HG02588 (cell line): ENCODE data around the gene ATRAID.
"Not testable (repeated sequence)": the region's sequence is repeated elsewhere in the genome, so short reads cannot be mapped to it uniquely, and the experiment has no call there.

Source experiments
- ATAC-seq: cut with Tn5 transposase; IDR thresholded peaks from one replicate; pipeline ENCODE4 v1.9.1; 2021; ENCODE audit warnings: mild to moderate bottlenecking, moderate library complexity; ENCODE audit not compliant: unreplicated experiment

Gene ATRAID, protein sequence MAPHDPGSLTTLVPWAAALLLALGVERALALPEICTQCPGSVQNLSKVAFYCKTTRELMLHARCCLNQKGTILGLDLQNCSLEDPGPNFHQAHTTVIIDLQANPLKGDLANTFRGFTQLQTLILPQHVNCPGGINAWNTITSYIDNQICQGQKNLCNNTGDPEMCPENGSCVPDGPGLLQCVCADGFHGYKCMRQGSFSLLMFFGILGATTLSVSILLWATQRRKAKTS

DNA sequence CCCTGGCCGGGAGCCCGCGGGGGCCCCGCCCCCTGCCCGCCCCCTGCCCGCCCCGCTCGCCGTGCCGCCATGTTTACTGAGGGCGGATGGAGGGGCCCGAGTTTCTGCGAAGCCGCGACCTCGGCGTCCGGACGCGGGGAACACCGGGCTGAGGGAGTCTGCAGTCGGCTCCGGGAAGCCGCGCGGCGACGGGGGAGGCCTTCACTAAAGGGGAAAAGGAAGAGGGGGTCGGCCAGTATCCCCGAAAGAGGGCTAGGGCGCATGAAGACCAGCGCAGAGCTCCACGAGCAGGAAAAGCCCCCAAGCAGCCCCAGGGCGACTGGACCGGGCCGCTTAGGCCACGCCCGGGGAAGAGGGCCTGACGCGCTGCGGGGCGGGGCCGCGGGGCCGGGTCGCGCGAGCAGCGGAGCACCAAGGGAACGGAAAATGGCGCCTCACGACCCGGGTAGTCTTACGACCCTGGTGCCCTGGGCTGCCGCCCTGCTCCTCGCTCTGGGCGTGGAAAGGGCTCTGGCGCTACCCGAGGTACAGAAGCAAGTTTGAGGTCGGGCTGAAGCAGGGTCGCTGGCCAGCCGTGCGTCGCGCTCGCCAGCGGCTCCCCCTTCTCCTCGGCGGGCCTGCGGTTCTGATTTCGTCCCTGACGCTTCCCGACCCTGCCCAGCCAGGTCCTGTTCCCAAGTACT, at the start of gene ATRAID, which contains the start of gene SLC5A6:
Gene ATRAID (plus strand): TSS at position 99 of the 683 bp plus-strand sequence. CDS start 328 bp downstream, at position 427.
Gene SLC5A6 (minus strand): TSS at position 326 of the 683 bp plus-strand sequence. CDS start 4,618 bp downstream, outside the sequence.
- ATAC-seq, result peak; percentile 80

DNA sequence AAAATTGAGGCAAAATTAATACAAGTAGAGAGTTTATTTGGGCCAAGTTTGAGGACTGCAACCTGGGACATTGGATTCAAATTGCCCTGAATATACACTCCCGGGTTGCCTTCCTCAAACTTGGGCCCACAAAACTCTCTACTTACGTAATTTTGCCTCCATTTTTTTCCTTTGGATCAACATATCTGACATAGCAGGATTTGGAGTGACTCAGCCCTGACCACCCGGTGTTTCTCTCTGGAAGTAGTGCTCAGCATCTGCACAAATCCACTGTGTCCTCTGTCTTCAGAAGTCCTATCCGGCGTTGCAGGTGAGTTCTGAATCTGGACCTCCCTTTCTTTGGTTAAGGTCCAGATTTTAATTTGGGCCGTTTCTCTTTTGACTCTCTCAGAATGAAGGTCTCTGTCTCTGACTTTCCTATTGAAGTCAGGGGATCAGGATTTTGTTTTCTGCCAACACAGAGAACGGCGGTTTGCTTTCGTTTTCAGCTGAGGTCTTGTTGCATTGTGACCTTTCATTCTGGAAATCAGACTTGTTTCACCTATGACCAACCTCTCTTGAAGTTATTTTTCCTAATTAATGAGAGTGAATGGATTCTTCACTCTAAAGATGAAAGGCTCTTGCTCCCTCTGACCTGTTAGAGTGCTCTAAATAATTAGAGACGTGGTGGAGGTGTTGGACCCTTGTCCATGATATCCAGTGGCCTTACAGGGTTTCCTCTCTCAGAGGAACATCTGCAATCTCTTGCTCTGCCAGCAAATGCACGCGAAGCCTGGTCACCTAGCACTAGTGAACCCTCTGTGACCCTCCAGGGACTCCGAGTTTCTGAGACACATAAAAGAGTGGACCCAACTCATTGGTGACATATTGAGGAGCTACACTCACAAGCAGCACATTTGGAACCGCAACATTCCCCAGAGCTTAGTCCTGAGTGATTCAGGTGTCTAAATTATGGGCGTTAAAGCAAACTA, 49.4 kb upstream of the ATRAID start:
- no peak for ATAC-seq

DNA sequence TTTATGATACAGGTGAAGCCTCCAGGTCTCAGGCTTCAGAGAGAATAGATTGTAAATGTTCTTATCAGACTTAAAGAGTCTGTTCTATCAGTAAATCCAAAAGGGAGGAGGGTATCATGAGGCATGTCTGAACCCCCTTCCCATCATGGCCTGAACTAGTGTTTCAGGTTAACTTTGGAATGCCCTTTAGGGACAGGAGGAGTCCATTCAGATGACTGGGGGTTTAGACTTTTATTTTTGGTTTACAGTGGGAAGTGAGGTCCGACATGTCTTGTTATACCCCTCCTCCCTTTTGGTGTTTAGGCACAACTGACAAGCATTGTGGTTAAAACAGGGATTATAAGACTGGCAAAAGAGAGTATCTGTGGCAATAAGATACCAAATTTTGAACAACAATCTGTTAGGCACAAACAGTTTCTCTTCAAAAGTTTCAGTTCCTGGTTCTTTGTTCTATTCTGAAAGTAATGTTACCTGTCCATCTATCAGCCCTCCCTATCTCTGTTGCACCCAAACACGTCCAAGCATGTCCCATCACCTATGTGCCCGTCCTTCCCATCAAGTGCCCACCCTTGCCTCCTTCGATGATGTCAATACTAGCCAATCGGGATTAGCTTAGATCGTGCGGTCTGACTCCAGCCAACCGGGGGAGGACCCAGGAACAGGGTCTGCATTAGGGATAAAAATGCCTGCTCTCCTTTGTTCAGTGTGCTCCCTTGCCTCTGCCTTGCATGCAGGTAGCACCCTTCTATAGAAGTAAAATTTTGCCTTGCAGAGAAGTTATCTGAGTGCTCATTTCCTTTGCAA, 46.7 kb upstream of the ATRAID start:
- ATAC-seq, result no peak

DNA sequence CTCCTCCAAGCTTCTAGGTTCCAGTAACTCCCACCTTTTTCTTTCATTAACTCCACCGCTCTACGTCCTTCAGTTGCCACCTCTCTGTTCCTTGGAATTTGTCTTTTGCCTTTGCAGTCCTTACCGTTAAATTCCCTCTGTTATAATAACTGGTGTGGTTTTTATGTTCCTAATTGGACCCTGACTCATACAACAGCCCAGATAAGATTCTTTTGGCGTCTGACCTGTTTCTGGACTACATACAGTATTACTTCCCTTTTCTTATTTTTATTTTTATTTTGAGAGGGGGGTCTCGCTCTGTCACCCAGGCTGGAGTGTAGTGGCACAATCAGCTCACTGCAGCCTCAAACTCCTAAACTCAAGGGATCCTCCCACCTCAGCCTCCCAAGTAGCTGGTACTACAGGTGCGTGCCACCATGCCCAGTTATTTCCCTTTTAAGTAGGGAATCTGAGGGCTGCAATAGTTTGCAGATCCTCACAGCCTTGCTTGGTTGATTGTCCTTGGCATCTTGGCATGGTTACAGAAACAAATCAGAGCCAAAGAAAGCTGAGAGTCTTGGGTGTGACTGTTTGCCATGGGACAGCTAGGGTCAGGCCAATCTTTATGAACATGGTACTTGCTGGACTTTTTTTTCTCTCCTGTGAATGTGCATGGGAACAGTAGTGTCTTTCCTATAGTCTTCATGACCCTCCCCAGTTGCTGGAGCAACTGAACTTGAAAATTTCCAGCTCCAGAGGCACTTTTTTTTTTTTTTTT, 41.1 kb upstream of the ATRAID start:
- no peak for ATAC-seq

DNA sequence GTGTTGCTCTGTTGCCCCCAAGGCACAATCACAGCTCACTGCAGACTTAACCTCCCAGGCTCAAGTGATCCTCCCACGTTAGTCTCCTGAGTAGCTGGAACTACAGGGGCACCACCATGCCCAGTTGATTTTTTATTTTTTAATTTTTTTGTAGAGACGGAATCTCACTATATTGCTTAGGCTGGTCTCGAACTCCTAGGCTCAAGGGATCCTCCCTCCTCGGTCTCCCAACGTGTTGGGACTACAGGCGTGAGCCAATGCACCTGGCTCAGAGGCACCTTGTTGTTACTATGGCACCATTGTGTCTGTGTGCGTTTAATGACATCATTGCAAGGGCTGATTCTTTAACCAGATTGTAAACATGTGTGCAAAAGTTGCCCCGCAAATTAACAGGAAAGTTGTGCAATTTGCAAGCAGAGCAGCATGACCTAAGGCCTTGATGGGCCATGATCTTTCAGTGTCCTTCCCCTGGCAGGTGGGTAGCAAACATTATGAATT, 40.4 kb upstream of the ATRAID start:
- ATAC-seq, result no peak

DNA sequence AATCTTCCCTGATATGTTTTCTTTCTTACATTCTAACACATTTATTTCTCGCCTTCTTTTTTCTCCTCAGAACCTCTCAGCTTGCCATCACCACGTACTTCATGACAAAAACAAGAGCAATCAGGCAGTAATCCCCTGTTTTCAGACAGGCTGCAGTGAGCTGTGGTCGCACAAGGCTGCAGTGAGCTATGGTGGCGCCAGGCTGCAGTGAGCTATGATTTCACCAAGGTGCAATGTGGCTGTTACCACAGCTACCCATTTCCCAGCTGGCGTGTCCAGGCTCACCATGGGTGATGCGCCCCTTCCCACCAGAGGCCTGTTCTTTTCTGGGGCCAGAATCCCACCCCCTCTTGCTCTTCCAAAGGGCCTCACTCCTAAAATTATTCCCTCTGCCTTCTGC, 37.2 kb upstream of the ATRAID start:
- no peak for ATAC-seq

DNA sequence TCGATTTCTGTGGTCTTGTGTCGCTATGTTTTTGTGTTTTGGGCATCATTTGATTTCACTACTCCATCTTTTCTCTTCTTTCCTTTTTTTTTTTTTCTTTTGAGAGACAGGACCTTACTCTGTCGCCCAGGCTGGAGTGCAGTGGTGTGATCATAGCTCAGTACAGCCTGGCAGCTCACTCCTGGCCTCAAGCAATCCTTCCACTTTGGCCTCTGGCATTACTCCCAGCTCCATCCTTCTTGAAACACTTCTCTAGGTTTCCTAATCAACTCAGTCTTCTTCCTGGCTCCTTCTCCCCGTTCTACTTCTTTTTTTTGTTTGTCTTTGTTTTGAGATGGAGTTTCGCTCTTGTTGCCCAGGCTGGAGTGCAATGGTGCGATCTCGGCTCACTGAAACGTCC, 36.5 kb upstream of the ATRAID start:
- no peak for ATAC-seq

DNA sequence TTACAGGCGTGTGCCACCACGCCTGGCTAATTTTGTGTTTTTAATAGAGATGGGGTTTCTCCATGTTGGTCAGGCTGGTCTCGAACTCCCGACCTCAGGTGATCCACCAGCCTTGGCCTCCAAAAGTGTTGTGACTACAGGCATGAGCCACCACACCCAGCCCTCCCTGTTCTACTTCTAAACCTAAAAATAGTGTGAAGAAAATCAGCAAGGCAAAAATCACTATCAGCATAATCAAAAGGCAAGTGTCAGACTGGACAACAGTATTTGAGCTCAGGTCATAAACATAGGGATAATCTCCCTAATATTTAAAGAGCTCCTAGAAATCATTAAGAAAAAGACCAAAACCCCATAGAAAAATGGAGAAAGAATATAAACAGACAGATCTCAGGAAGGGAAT, 36.1 kb upstream of the ATRAID start:
- not testable (repeated sequence) for ATAC-seq

DNA sequence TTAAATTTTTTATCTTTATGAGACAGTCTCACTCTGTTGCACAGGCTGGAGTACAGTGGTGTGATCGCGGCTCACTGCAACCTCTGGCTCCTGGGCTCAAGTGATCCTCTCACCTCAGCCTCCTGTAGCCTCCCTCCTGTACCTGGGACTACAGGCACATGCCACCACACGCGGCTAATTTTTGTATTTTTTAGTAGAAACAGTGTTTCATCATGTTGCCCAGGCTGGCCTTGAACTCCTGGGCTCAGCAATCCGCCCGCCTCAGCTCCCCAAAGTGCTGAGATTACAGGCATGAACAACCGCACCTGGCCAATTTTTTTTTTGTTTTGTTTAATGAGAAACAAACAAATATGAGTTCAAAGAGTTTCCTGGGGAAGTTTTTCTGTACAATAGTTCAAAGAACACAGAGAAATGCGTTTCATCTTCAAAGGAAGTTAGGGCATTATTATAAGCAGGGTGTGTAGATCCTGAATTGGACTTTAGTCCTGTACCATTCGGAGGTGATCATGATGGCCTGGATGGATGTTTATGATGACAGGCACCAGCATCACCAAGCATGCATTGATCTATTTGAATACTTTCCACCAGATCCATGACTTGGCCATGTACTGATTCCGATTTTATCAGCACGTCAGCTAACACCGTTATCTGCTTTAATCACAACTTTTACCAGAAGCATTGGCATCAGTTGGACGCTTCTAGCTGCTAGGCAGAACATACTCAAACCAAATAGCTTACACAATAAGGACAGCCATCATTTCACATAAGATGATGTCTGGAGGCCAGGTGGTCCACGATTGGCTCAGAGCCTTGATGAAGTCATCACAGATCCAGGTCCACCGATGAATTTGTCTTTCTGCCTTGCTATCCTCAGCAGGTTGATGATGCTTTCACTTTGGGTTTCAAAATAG, 34.1 kb upstream of the ATRAID start:
- no peak for ATAC-seq

DNA sequence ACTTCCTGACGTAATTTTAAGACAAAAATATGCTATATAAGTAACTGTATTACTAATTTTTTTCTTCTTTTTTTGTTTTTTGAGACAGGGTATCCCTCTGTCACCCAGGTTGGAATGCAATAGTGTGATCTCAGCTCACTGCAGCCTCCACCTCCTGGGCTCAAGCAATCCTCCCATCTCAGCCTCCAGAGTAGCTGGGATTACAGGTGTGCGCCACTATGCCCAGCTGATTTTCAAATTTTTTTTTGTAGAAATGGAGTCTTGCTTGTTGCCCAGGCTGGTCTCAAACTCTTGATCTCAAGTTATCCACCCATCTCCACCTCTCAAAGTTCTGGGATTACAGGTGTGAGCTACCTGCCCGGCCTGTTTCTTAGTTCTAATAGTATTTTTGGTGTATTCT, 33.4 kb upstream of the ATRAID start:
- no peak for ATAC-seq

DNA sequence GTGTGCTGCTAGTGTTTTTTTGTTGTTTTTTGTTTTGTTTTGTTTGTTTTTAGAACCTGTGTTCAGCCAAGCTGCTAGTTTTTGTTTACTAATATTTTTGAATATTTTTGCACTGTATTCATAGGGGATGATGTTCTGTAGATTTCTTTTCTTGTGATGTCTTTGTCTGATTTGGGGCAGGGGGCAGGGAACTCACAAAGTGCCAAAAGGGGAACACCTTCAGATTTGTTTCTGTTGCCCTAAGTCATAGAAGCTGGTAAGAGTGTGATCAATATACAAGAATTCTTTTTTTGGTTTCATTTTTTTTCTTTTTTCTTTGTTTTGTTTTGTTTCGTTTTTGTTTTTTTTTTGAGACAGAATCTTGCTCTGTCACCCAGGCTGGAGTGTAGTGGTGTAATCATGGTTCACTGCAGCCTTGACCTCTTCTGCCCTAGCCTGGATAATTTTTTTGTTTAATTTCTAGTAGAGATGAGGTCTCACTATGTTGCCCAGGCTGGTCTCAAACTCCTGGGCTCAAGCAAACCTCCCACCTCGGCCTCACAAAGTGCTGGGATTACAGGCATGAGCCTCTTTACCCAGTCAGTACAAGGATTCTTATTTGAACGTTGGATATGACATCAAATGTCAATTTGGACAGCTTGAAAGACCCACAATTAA, 32.4 kb upstream of the ATRAID start:
- no peak for ATAC-seq

DNA sequence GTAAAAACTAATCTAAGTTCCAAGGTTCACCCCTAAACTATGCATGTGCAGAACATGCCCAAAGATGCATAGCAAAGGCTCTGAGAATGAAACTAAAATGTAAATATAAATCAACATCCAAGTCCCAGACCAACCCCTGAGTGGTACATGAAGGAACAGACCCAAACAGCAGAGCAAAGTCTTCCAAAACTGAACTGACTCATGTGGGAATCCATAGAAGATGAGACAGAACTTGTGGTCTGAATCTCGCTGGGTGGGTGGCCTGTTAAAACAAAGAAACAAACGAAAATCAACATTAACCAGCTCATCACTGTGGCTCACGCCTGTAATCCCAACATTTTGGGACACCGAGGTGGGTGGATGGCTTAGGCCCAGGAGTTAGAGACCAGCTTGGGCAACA, 29.5 kb upstream of the ATRAID start:
- no peak for ATAC-seq

DNA sequence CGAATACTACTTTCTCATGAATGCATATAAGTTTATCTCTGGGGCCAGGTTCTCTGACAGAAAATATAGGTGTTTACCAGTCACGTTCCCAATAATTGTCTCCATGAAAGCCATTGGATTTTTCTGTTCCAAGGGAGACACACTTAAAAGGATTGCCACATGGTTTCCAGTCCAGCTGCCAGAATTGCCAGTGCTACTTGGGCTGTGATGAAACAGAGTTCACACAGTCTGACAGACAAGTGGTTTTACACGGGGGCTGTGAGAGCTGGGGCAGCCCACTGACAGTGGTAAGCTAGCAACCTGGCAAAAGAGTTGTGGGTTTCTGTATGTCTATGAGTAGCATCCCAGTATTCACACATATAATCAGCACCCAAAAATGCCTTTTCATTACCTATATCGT, 27.7 kb upstream of the ATRAID start:
- no peak for ATAC-seq

DNA sequence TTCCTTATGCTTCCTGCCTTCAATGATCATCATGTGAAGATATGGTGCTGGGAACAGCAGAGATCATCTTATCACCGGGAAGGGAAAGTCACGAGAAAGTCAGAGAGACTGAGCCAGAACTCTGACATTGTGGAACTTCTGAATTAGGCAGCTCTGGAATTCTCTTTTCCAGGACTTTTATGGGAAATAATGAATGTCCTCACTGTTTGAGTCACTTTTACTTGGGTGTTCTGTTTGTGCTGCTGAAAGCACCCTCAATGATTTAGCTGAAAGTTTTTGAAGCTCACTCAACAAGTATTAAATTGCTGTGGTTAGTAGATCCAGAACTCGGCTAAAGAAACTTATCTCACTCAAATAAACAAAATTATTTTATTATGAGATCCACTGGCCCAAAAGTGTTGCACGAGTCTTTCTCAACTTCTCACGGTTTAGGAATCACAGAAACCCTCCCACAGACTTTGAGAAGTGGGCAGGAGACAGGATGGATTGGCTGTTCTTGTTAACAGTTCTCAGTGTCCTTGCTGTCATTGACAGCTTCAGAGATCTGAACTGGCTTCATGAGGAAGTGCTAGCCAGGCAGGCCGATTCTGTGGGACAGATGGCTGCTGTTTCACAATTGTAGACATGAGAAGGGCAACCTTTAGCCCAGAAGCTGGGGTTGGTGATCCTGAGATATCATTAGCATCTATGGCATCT, 26.4 kb upstream of the ATRAID start:
- ATAC-seq, result no peak

DNA sequence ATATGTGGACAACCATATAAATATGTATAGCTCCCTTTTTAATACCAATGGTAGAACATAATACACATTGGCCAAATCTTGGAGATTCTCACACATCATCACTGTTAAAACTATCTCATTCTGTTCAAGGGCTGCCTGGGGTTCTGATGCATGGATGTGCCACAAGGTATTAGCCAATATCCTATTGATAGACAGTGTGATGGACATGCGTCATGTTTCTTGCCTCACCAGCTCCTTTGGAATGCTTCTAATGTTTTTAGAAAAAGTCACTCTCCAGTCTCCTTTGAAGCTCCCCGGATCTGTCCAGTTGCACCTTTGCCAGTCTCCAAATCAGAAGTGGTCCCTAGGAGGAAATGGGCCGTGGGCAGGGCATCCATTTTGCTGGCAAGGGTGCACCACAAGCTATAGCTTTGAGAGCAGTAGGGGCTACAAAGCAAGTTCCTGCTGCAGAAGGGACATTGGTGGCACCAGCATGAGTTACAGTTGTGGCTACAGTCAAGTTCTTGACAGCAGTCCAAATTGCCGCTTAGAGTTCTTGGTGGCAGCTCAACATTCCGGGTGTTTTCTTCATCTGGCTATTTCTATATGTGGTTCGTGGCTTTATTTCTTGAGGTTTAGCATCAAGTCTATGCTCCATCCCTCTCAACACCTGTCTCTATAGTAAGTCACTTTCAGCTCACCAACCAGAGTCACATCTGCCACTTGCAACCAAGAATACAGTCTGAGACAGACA, 25.1 kb upstream of the ATRAID start:
- no peak for ATAC-seq

DNA sequence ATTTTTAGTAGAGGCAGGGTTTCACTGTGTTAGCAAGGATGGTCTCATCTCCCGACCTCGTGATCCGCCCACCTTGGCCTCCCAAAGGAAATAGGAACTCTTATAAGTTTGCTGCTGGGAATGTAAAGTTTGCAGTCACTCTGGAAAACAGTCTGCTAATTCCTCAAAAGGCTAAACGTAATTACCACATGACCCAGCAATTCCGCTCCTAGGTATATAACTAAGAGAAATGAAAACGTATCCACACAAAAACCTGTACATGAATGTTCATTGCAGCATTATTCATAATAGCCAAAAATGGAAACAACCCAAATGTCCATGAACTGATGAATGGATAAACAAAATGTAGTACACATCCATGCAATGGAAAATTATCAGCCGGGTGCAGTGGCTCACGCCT, 21.9 kb upstream of the ATRAID start:
- ATAC-seq, result no peak
